GM21360 (cell line): ENCODE results near the gene CORO7.

ENCODE experiments used
- ATAC-seq: cut with Tn5 transposase; IDR thresholded peaks from one replicate; pipeline ENCODE4 v1.9.1; 2021; ENCODE audit warnings: mild to moderate bottlenecking, moderate library complexity; ENCODE audit not compliant: unreplicated experiment

The CORO7 gene

GRCh38 chr16:4324492-4325252 lies 91.7 kb downstream of the CORO7 start:
- no peak for ATAC-seq

DNA sequence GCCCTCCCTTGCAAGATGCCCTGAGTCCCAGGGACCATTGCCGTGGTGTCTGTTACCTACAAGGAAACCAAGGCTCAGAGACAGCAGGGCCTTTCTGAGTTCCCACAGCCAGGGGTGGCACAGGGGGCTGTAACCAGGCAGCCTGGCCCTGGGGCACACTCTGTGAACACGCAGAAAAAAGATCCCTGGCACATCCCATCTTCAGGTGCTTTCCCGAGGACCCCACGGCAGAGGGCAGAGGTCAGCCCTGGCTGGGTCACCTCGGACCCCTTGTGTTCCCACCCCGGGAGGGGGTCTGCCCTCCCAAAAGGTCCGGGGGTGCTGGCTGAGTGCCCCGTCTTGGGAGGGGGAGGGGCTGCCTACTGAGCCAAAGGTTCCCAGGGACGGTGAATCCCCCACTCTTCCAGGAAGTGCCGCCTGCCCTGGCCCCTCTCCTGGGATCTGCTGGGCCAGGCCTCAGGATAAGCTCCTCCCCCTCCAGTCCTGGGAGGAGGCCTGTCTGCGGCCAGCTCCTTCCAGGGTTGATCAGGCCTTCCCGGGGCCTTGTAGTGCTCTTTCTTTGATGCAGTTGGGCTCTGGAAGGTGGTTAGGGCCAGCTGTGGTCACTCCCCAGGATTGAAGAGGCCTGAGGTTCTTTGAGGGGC lies 92.4 kb downstream of the CORO7 start:
- ATAC-seq = no peak

GRCh38 chr16:4323071-4323844 lies 93.1 kb downstream of the CORO7 start:
- no peak for ATAC-seq

DNA sequence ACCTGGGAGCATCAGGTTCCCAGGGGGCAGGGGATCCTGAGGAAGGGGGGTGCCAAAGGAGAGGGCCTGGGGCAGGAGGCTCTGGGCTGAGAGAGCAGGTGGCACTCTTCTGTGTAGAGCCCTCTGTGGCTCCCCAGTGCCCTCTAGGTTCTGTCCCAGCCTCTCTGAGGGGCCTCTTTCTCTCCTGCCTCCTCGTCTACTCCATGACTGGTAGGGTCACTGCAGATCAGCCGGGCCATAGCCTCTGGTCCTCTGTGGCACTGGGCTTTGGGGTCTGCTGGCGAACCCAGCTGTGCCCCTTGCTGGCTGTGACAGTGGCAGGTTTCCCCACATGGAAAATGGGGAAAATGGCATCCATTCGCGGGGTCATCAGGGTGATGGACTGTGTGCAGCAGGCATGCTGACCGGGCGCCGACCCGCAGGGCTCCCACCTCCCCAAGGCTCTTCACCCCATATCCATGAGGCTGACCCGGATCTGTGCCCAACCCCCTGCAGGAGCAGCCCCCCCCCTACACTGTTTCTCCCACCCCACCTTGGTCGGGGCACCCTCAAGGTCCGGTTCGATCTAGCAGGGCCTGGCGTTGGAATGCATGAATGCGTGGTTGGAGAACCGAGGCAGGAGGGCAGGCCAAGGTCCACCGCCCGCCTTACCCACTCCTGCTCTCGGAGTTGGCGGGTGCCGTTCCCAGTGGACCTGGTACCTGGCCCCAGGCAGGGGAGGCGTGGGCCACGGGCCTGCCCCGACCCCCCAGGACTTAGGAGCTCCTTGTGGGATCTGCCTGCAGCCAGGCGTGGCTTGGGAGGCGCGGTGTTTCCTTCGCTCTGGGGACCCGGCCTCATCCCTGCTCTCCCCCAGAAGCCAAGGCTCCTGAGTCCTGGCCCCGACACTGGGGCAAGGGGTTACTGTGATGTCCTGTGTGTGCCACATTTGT lies 94.0 kb downstream of the CORO7 start:
- no peak for ATAC-seq

- no peak for ATAC-seq
These were observed 94.9 kb downstream of the CORO7 start for GRCh38 chr16:4321286-4322120.

DNA sequence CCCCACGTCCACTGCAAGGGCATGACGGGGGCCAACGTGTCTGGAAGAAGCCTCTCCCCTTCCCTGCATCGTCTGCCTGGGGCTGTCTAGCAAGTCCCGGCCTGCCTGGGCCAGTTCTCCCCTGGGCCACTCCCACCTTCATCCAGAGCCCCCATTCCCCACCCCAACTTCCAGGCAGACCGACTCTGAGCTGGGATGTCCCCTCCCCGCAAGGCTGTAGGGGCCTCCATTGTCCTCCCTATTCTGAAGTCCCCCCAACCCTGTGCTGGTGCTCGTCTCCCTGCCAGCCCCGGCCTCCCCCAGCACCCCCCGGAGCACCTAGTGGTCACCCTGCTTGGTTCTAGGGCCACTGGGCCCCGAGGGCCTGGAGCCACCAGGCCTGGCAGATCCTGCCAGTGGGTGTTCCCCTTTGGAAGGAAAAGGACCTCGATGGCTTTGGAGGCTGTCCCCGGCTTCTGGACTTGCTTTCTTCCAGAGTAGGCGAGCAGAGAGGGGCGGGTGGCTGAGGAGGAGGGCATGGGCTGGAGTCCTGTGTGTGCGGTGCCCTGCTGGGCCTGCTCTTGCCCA lies 95.7 kb downstream of the CORO7 start:
- no peak for ATAC-seq

DNA sequence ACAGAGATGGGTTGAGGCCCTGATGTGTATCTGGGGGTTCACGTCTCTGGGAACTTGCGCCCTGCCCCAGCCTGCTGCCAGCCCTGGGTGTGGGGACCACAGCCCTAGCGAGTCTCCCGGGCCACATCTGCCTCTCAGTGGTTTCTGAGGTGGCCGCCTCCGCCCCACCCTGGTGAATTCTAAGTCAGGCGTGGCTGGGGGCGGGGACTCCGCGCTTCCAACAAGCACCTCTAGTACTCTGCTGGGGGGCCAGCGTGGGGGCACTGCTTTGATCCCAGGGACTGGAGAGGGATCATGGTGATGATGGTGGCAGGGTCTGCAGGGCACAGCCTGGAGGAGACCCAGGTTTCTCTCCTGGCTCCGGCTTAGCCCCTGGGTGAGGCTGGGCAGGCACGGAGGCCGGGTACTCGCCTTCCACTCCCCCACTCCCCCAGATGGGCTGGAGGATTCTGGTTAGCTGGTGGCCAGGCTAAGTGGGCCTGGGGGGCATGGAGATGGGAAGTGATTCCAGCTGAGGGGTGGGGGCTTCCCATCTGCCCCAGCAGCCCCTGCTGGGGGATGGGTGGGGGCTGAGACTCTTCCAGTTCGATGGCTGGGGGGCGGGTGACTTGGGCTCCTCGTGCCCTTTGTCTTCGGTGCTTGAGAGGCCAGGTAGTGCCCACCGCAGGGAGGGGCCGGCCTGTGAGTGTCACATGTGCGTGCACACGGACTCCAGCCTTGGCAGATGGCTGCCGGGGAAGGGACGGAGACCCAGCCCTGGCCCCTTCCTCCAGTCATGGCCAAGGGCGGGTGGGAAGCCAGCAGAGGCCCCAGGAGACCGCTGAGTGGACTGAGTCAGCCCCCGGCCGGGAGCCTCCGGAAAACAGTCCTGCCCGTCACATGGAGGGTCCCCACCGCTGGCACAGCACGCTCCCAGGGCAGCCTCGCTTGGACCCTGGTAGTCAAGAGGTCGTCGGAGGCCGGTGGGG lies 96.7 kb downstream of the CORO7 start:
- ATAC-seq = no peak

- no peak for ATAC-seq
These were observed 97.4 kb downstream of the CORO7 start for GRCh38 chr16:4318967-4319366.

DNA sequence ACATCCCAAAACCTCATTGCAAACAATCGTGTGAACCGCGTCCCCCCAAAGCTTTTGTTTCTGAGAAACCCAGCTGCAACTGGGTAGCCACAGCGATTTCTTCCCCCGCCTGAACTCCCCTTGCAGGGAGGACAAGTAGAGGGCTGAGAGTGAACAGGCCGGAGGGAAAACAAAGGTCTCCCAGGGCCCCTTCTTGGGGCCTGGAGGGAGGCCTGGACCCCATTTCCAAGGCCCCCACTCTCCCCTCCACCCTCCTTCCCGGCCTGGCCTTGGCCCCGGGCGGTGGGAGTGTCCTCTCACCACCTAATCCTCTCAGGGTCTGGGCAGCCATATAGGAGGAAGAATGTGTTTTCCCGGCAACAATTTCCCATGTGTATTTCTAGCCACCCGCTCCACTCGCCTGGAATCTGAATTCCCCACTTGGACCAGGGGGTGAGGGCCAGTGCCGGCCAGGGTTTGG lies 97.9 kb downstream of the CORO7 start:
- no peak for ATAC-seq

DNA sequence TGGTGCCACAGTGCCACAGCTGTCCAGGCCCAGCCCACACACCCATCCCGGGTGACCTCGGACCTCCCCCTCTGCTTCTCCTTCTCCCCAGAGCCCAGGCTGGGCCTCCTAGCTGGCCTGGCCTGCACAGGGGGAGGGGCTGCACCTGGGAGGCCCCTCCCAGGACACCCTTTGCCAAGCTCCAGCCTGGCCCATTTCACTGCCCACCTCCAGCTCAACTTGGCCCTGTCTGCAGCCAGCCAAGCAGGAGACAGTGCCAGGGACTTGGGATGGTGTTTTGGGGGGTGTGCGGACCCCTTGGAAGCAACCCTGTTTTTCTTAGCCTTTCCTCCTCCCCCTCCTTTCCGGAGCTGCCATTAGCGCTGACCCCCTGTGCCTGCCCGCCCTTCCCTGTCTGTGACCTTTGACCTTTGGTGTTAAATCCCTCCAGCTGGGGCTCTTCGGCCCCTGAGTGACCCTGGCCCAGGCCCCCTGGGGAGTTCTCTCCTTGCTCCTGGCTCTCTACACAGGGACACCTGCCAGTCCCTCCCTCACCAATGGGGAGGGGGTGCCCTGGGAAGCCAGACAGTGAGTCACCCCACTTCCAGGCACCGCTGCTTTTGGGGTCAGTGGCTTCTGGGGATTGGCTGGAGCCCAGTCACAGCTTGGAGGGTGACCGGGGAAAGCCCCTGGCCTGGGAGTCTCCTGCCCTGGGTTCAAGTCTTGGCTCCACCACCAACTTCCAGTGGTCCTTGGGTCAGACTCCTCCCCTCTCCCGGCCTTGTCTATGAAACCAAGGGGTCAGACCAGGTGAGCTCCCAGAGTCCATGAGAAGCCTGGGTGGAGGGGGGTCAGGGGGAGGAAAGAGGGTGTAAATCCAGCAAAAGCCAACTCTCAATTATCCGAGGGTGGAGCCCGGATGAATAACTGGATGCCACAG lies 98.6 kb downstream of the CORO7 start:
- ATAC-seq = no peak

- ATAC-seq = no peak
These were observed 99.4 kb downstream of the CORO7 start for GRCh38 chr16:4316864-4317531.

- ATAC-seq = no peak
These were observed 100.1 kb downstream of the CORO7 start for GRCh38 chr16:4316108-4316863.

DNA sequence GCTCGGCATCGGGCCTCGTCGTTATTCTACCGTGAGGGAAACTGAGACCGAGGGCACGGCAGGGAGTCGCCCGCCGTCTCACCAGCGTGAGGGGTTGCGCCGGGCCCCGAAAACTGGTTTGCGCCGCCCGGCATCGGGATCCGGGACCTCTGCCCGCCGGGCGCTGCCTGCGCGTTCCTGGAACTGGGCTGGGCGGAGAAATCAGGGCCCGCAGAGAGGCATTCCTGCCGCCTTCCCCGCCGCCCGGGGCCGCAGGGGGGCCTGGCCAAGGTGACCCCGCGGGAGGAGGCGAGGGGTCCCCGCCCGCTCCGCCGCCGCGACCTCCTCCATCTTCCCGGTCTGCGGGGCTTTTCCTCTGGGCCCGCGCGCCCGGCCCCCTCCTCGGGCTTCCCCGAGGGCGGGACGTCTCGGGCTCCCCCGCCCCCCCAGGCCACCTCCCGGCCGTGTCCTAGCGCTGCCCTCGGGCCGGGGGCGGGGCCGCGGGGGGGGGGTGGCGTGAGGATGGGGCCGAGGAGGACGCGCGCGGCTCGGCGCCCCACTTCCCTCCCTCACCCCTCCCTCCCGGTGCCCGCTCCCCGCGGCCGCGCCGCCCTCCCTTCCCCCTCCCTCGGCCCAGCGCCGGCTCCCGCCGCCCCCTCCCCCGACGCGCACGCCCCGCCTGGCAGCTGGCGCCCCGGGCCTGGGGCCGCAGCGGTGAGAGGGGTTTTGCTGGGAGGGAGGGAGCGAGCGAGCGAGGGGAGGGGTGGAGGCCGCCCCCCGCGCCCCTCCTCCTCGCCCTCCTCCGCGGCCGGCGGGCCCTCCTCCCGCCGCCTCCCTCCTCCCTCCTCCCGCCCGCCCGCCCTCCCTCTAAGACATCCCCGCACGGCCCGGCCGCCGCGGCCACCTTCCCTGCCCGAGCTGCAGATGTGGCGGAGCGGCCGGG lies 100.9 kb downstream of the CORO7 start, which contains the start of gene GLIS2:
Gene GLIS2, plus strand, starts transcription at position 882 of the 922 bp plus-strand sequence. CDS start 16,214 bp downstream, outside the sequence.
- no peak for ATAC-seq

DNA sequence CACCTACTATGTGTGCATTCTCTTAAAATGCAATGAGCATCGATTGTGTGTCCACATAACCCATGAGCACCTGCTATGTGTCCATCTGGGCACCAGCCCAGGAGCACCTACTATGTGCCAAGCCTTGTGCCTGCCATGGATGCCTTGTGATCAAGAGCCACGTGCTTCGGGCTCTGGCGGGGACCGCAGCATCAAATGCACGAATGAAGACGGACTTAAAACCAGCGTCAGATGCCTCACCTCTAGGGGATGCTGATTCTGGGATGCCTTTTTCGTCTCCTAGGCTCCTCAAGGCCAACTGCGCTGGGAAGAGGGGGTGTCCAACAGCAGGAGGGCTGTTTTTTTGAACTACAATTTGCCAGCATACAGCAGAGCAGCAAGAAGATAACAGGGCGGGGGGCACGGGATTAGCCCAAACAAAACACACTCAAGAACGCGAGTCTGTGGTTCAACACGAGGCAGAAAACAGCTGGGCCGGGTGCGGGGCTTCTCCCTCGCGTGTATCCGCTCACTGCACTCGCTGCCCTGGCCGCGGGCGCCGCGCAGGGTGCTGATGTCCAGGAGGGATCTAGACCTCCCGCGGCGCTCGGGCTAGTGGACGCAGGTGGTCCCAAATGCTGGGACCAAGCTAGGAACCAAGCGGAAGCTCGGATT lies 101.7 kb downstream of the CORO7 start:
- no peak for ATAC-seq
